LoVo (cell line): Measurements from ENCODE around the gene NISCH.

ENCODE experiments used
- DNase-seq: peaks from one replicate; pipeline ENCODE4 v3.0.0-alpha.2; 2016; ENCODE audit warnings: low spot score

NISCH gene

GRCh38 chr3:52455283-52456168, at the start of gene NISCH:
Gene NISCH, plus strand, starts transcription at chr3:52455604. Its CDS starts 38 bp downstream, at chr3:52455642.
- DNase-seq = peak; percentile 90

GRCh38 chr3:52406231-52406661, 49.2 kb upstream of the NISCH start:
- no peak for DNase-seq

DNA sequence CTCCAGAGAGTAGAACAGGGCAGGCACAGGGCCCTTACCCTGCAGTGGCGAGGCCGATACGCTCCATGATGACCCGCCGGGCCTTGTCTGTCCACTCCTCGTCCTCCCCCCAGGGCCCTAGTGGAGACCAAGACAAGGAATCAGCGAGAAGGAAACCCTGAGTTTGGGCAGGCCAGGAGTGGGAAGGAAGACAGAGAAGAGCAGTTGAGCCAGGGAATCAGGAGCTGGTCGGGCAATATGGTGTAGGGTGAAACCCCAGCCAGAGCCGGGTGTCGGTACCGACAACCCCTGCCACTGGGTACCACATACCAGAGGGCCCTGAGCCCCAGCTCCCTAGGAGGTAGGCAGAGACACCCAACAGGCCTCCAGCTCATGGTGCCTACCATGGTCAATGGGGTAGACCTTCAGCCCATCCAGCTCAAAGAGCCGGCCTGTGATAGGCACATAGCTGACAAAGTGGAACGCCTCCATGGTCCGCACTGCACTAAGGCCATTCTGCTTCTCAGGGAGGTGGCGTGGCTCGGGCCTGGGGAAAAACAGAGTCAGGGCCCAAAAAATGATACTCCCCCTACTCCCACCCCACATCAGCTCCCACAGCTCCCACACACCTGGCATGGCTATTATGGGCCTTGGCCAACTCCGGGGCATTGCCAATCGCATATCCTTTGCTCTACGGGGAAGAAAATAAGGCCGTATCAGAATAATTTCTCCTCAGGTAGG, 48.5 kb upstream of the NISCH start:
- no peak for DNase-seq

DNA sequence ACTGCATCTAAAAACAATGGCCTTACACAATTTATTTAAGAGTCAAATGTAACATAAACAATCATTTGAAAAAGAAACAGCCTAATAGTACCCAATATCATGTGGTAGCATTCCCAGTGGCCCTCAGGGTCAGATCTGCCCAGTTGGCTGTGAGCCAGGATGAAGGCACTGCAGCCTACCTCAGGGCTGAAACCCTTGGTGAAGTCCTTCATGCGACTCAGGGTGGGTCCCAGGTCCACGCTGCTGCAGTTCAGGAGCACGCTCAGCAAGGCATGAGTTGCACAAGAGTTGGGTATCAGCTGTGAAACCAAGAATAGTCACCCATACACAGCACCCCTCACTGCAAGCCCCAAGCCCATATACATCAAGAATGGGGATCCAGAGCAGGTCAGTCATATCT, 47.6 kb upstream of the NISCH start:
- no peak for DNase-seq

DNA sequence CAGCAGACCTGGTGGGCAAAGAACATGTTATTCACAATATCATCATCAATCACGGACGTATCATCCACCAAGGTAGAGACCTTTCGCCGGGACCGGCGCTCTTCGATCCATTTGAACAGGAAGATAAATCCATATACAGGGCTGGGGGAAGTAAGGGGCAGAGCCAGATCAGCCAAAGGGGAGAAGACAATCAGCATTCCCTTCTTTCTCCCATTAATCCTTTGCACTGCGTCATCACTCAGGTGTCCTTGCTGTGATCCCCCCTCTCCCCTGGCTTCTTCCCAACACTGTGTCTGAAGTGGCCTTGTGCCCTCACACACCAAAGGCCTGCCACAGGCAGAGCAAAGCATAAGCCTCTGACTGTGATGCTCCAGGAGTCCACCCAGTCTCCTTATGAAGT, 46.9 kb upstream of the NISCH start:
- DNase-seq = no peak

DNA sequence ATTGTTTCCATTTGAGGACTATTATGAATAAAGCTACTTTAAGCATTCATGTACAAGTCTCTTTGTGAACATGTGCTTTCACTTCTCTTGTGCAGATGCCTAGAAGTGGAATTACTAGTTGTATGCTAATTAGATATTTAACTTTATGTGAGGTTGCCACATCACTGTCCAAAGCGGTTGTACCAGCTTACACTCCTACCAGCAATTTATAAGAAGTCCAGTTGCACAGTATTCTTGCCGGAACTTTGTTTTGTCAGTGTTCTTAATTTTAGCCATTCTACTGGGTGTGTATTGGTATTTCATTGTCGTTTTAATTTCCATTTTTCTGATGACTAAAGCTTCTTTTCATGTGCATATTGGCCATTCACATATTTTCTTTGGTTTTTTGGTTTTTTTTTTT, 39.6 kb upstream of the NISCH start:
- DNase-seq = no peak

GRCh38 chr3:52420388-52420787, 35.0 kb upstream of the NISCH start:
- DNase-seq = no peak

DNA sequence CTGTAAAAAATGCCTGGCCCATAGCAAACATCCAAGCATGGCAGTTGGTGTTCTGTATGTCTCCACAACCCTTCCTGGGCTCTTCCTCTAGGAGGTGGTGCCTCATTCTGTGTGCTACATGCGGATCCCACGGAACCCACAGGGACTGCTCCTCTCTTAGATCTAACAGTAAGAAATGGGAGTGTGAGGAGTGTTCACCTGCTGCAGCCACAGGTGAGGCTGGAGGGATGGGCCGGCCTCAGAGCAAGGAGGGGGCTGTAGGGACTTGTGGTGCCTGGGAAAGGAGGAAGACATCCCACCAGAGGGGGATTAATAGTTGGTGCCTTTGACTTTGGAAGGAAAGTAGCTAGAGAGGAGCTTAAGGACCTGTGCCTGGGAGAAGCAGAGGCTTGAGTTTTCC, 32.7 kb upstream of the NISCH start:
- no peak for DNase-seq

DNA sequence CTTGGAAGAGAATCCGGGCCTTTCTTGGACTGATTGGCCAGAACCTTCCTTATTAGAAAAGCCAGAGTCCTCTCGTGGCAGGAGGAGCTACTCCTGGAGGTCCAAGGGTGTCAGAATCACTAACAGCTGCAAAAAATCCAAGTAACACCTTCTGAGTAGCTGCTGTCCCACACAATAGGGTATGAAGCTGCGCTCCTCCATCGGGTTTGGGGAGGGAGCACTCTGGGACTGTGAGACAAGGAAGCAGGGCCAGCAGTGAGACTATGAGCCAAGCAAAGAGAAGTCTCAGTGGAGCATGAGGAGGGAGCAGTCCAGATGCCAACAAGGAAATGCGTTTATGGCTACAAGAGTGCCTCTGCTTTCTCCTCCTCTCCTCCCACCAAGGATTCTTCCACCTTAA, 32.2 kb upstream of the NISCH start:
- DNase-seq = no peak

GRCh38 chr3:52428151-52429005, 27.0 kb upstream of the NISCH start:
- DNase-seq = peak; percentile 64

DNA sequence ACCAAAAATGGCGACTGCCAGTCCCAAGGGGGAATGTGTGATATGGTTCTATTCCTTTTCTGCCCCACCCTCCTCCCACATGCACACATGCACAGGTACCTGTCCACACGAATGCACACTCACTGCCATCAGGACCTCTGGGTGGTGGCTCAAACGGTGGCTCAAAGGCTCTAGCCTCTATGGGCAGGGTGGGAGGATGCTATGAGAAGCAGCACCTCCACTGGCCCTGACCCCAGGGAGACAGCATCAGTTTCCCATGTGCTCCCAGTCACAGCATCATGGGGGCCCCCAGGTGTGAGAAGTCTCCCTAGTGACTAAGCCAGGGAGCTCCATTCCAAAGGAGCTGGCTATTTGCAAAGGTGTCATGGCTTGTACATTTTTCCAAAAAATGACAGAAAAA, 26.4 kb upstream of the NISCH start:
- no peak for DNase-seq

- no peak for DNase-seq
Observed at GRCh38 chr3:52429779-52430415, 25.5 kb upstream of the NISCH start.

DNA sequence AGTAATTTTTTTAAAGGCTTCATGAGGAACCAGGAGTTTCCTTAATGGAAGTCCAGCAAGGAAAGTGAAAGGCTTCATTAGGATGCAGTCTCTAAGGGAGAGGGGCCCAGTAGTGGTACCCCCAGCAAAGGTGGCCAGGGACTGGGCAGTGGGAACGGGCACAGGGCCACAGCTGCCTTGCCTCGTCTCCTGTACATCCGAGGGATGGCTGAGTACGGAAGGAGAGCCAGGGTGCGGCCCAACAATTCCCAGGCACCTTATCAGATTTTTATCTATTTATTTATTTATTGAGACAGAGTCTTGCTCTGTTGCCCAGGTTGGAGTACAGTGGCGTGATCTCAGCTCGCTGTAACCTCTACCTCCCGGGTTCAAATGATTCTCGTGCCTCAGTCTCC, 25.0 kb upstream of the NISCH start:
- no peak for DNase-seq

- no peak for DNase-seq
Observed at GRCh38 chr3:52431459-52432223, 23.8 kb upstream of the NISCH start.

DNA sequence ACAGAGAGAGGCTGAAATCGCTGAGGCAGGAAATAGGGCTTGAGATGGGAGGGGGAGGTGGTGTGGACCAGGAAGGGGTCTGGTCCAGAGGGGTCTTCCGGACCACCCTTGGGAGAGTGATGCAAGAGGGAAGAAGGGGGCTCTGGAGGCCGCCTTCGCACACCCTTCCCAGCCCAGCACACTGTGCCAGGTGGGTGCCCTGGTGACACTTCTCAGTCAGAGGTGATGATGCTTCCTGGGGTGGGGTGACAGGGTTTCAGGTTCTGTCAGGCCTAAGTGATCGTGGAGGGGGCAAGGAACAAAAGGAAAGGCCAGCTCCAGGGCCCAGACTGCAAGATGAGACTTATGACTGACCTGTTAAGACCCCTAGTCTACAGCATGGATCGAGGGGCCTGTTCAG, 23.2 kb upstream of the NISCH start:
- no peak for DNase-seq

DNA sequence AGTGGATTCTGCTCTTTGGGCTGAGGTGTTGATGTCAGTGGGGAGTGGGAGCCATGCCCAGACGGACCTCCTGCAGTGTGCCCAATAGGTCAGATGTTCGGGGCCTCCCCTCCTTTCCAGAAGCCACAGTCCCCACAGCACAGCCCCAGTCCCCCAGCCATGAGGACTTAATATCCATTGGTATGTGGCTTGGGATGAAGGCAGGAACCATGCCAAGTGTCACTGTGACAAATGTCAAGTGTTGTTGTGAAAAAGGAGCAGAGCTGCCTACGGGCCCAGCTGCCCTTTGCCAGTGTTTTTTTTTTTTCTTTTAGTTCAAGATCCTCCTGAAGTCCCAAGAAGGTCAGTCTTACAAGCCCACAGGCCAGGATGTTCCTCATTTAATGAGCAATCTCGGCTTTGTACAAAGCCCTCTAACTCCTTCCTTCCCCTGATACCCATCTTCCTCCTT, 22.7 kb upstream of the NISCH start:
- DNase-seq = no peak

GRCh38 chr3:52433328-52433995, 21.9 kb upstream of the NISCH start:
- no peak for DNase-seq

- no peak for DNase-seq
Observed at GRCh38 chr3:52433996-52434479, 21.4 kb upstream of the NISCH start.

DNA sequence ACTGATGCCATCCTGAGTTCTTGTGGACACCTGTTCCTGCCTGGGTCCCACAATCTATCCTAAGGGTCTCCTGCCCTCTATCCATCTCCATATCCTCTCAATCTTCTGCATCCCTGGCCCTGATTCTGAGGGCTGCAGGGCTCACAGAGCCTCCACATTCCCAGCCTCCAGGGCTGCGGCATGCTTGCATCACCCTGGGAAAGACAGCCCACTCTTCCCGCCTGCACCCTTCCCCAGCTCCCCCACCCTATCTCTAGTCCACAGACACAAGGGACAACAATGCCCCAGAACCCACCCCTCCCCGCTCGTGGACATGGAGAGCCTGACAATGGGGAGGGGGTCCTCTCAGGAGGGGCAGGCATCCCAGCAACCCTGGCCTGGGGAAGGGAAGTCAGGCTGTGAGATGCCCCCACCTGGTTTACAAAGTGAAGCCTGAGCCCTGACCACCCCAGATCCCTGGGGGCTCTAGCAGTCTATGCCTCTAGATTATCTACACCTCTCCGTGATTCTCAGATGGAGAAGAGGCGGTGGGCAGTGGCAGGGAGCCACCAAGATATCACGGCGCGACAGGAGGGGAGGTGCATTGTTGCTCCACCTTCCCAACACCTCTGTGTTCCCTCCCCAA, 20.8 kb upstream of the NISCH start:
- no peak for DNase-seq
